ENCODE measurements around the gene BOK. TPM values are rescaled to one million over a fixed set of nuclear protein-coding genes. Genes with fewer than 3 reads are reported as not detected.
"Not testable (repeated sequence)": the region's sequence is repeated elsewhere in the genome, so short reads cannot be mapped to it uniquely, and the experiment has no call there.

The BOK gene
- total RNA-seq, 1 donor, result 15.3 TPM

GRCh38 chr2:241517297-241517696 lies 41.2 kb upstream of the BOK start:
- no peak for TF ChIP-seq CTCF (IDR thresholded peaks at IDR 0.05; ENCODE audit: insufficient read depth, low read length)
- H3K4me3 ChIP-seq (ENCODE audit: low read depth, low read length), result no peak overlapping the region
- DNase-seq (ENCODE audit: low read depth), result no peak

- DNase-seq (ENCODE audit: low read depth), result no peak
- TF ChIP-seq CTCF (IDR thresholded peaks at IDR 0.05; ENCODE audit: insufficient read depth, low read length), result no peak
- no peak overlapping the region for H3K4me3 ChIP-seq (ENCODE audit: low read depth, low read length)
Observed at GRCh38 chr2:241519669-241520068, 38.9 kb upstream of the BOK start.

- H3K4me3 ChIP-seq (ENCODE audit: low read depth, low read length), result no peak overlapping the region
- no peak for DNase-seq (ENCODE audit: low read depth)
- TF ChIP-seq CTCF (IDR thresholded peaks at IDR 0.05; ENCODE audit: insufficient read depth, low read length), result no peak
Observed at GRCh38 chr2:241522477-241522876, 36.1 kb upstream of the BOK start.

- DNase-seq (ENCODE audit: low read depth); H3K4me3 ChIP-seq (ENCODE audit: low read depth, low read length): not testable (repeated sequence)
Observed at GRCh38 chr2:241525818-241526780, 32.4 kb upstream of the BOK start.

- TF ChIP-seq CTCF (IDR thresholded peaks at IDR 0.05; ENCODE audit: insufficient read depth, low read length), result no peak
- DNase-seq (ENCODE audit: low read depth), result no peak
- H3K4me3 ChIP-seq (ENCODE audit: low read depth, low read length), result no peak overlapping the region
Observed at GRCh38 chr2:241530571-241530970, 28.0 kb upstream of the BOK start.

GRCh38 chr2:241531161-241531722 lies 27.3 kb upstream of the BOK start:
- no peak for DNase-seq (ENCODE audit: low read depth)
- no peak for TF ChIP-seq CTCF (IDR thresholded peaks at IDR 0.05; ENCODE audit: insufficient read depth, low read length)
- no peak overlapping the region for H3K4me3 ChIP-seq (ENCODE audit: low read depth, low read length)

- no peak for DNase-seq (ENCODE audit: low read depth)
- TF ChIP-seq CTCF (IDR thresholded peaks at IDR 0.05; ENCODE audit: insufficient read depth, low read length), result no peak
- H3K4me3 ChIP-seq (ENCODE audit: low read depth, low read length), result no peak overlapping the region
Observed at GRCh38 chr2:241532168-241532567, 26.4 kb upstream of the BOK start.

Data from fibroblast of the aortic adventitia (primary cell).